NCI-H345 treated with DMSO at 0.1 percent for 48 hours (cell line): ENCODE data around the gene RASA2.

Experiments
- DNase-seq: peaks from one replicate; lab custom pipeline; 2025; ENCODE audit not compliant: unreplicated experiment; lab: John Stamatoyannopoulos, UW

RASA2 gene

DNA sequence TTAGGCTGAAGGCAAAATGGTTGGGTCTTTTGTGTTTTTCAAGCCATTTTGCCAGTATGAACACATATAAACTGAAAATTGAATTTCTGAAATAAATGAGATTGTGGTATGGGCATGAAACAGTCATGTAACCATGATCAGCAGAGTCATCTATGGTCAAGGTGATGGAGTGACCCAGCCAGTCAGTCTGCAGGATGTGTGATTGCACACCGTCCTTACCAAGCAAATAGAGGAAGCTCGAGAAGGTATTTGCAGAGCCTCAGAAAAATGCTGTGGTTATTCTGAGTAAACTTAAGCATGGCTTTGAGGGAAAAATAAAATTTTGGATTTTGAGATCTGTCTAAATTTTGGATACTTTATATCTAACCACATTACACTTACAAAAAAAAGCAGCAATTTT lies 155.4 kb downstream of the RASA2 start:
- no peak for DNase-seq

DNA sequence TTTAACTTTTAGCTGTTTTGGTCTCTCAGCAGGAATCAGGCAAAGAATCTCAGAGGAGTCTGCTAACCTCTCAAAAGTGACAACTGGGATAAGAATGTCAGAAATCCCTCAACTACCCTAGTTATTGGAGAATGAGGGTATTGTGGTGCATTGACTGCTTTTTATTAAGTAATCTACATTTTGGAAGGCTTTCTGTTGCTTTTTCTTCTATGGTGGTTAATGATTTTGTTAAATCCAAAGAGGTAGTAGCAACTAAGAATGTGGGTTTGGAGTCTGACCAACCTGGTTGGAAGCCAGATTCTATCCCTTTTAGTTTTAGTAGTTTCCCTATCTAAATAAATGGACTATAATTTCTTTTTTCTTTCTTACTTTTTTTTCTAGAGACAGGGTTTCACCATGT lies 156.6 kb downstream of the RASA2 start:
- DNase-seq: no peak

- DNase-seq: no peak
Observed at GRCh38 chr3:141643796-141644195, 157.0 kb downstream of the RASA2 start.

GRCh38 chr3:141644931-141645330 lies 158.1 kb downstream of the RASA2 start:
- no peak for DNase-seq

GRCh38 chr3:141646760-141647561 lies 160.1 kb downstream of the RASA2 start:
- no peak for DNase-seq

DNA sequence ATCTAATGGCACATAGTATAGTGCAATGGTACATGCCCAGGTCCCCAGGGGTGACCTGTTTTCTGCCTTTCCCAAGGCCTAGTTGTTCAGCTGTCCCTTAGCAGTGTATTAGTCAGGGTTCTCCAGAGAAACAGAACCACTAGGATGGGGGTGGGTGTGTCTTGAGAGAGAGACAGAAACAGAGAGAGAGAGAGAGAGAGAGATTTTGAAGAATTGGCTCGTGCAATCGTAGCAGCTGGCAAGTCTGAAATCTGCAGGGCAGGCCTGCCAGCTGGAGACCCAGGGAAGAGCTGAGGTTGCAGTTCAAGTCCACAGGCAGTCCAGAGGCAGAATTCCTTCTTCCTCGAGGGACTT lies 160.7 kb downstream of the RASA2 start:
- DNase-seq: no peak

- DNase-seq: no peak
Observed at GRCh38 chr3:141648055-141648910, 161.5 kb downstream of the RASA2 start.

GRCh38 chr3:141649871-141650270 lies 163.0 kb downstream of the RASA2 start:
- DNase-seq: no peak

GRCh38 chr3:141650783-141651182 lies 164.0 kb downstream of the RASA2 start:
- no peak for DNase-seq

- DNase-seq: no peak
Observed at GRCh38 chr3:141651409-141651808, 164.6 kb downstream of the RASA2 start.

DNA sequence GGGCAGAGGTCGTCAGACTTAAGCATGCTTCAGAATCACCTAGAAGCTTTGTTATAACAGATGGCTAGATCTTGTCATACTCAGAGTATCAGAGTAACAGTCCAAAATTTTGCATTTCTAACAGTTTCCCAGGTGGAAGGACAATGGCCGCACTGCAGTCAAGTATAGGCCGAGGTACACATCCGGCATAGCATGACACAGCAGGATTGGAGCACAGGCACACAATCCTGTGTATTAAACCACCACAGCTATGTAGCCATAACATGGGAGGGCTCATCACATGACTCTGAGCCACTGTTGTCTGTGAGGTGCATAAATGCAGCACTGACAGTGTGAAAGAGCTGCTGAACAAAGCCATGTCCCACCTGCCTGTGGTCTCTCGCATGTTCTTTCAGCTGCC lies 165.5 kb downstream of the RASA2 start:
- no peak for DNase-seq

DNA sequence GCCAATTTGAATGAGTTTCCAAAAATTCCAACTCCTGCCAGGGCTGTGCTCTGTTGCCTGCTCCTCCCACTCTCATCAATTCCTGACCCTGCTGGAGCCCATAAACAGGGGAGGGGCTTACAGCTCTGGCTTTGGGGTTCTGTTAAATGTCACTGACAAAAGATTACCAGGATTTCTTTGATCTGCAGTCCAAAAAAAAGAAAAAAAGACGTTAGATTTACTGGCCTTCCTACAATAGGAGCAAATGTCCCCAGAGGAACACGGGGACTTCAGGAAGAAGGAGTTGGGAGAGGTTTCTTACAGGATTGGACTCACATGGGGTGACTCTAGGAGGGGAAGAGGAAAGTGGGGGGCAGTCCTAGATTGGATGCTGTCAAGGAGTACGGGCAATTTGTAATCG lies 167.0 kb downstream of the RASA2 start:
- DNase-seq: no peak

GRCh38 chr3:141655801-141656200 lies 169.0 kb downstream of the RASA2 start:
- no peak for DNase-seq

DNA sequence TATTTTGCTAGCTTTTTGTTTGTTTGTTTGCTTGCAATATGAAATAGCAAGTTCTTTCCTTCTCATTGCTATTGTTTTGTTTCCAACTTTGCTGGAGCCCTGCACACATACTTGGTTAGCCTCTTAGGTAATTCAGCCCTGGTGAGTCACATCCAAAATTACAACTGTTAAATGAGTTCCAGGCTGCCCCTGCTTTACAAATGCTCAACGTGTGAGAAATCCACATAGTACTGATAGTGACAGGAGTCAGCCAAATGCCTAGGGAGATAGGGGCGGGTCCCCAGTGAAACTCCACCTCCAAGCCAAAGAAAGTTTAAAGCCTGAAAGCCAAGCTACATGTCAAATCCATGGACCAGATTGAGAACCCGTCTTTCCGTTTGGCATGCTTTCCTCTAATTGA lies 169.9 kb downstream of the RASA2 start:
- no peak for DNase-seq

GRCh38 chr3:141657516-141657915 lies 170.7 kb downstream of the RASA2 start:
- DNase-seq: no peak

DNA sequence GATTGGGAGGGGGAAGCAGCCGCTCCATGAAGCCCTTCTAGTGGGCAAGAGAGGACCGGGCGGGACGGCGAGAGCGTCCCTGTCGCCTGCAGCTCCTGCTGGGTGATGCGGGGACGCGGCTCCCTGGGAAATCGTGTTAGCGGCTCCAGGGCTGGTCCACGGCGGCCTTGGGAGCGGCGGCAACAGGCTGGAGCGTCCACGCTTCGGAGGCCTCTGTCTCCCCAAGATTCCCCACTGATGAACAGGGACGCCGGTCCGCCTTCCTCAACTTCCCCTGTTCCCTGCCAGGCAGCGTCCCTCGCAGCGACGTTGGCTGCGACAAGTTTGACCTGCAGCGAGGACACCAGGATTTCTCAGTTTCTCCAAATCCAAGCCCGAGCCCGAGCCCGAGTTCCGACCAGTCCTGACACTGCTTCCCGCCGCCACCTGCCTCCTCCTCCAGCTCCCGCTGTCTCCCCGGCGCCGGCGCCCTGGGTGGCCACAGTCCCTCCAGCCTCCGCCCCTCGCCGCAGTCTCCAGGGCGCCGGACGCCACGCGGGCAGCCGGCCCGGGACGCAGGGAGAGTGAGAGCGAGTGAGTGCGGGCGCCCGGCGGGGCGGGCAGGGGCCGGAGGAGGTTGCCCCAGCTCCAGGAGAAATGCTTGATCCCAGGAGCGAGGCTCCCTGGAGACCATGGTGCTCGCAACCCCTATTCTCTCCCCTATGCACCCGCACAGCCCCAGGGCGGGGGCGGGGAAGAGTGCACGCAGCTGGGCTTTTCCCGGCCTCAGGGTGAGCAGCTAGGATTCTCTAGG lies 173.2 kb downstream of the RASA2 start:
- DNase-seq: no peak

DNA sequence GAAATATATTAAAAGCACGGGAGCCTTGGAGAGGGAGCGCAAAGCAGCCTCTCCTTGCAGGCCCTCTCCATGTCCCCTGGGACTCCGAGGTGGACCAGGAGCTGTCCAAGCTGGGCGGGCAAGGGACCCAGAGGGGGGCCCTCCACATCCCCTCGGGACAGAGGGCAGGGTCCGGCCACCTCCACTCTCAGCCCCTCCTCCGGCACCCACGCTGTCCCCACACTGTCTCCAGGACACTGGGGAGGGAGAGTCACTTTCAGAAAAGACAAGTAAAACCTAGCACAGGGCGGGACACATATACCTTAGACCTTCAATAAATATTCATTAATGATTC lies 173.8 kb downstream of the RASA2 start:
- no peak for DNase-seq

DNA sequence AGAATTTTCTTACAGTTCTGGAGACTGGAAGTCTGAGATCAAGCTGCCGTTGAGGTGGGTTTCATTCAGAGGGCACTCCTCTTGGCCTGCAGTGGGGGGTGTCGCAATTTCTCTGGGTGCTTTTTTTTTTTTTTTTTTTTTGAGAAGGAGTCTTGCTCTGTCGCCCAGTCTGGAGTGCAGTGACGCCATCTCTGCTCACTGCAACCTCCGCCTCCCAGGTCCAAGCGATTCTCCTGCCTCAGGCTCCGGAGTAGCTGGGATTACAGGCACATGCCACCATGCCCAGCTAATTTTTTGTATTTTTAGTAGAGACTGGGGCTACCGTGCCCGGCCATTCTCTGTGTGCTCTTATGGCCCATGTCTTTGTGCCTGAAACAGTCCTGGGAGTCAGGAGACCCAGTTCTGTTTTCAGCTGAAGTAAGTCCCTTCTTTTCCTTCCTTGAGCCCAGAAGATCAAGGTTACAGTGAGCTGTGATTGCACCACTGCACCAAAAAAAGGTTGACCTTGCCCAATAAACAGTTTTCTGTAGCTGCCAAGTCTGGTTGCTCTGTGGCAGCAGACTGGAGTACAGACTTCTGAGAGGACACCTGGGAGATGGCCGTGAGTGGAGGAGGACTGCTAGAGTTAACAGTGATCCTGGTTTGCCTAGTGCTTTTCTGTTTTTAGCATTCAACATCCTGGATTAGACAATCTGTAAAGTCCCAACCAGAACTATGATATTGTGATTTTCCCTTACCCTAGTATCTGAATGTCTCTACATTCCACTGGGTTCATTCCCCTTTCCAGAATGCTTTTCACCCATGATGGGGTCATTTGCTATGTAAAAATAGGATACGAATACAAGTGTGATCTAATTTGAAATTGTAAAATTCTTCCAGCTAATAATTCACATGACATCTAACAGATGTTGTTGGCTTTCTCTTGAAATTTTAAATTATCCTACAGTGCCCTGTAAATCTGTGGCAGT lies 174.7 kb downstream of the RASA2 start:
- DNase-seq: no peak

GRCh38 chr3:141663993-141664392 lies 177.2 kb downstream of the RASA2 start:
- DNase-seq: no peak
